ENCODE measurements around the gene APOL4.

APOL4 gene

DNA sequence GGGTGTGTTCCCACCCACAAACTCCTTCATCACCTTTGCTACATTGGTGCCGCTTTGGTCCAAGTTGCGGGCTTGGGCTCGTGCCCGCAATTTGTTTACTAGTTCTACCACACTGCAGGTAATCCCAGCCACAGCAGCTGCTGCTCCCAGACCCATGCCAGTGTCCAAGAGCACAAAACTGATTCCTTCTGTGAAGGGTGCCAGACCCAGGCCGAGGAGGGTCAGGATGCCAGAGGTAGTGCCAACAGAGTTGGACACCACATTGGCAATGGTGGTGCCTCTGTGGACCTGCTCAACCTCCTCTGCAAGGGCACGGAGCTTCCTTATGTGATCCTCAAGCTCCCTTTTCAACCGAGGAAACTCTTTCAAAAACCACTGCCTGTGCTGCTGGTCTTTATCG, 26.2 kb upstream of the APOL4 start:
- Histone ChIP-seq H3K4me1 (ENCODE audit: control insufficient read depth in 2 of 2, insufficient read depth in 1 of 2, low read depth in 1 of 2, low read length in 2 of 2) (peaks cover 0 to 3% of the 10 kb centered on the region in 2 donors), H2AFZ (ENCODE audit: low read length) (no peak overlapping the region), H2BK120ac (ENCODE audit: low read depth, low read length) (no peak overlapping the region), H3K27ac (replicated peaks; ENCODE audit: low read length) (no peak overlapping the region), H4K91ac (ENCODE audit: low read depth, low read length, poor library complexity) (no peak overlapping the region), H3K23ac (ENCODE audit: low read depth, low read length, poor library complexity) (no peak overlapping the region), H3K27me3 (ENCODE audit: control insufficient read depth in 3 of 3, insufficient read depth in 3 of 3, low read depth in 1 of 3, low read length in 3 of 3) (no peaks in the 10 kb centered on the region), H3K36me3 (replicated peaks in 1 of 2; ENCODE audit: control insufficient read depth in 2 of 2, insufficient read depth in 2 of 2, low read length in 2 of 2) (peaks cover 0 to 45% of the 10 kb centered on the region in 2 donors), H2BK5ac (ENCODE audit: low read length) (no peak overlapping the region), H3K14ac (ENCODE audit: low read length) (no peak overlapping the region), H2BK15ac (ENCODE audit: low read length) (no peak overlapping the region), H3K18ac (ENCODE audit: low read length) (no peak overlapping the region), H3K4me2 (ENCODE audit: insufficient read depth, low read length, poor library complexity, severe bottlenecking) (no peak overlapping the region), H2AK5ac (ENCODE audit: low read depth, low read length) (peak overlapping the region; percentile 6), H3K9me3 (replicated peaks in 1 of 2; ENCODE audit: control insufficient read depth in 2 of 2, insufficient read depth in 1 of 2, low read depth in 1 of 2, low read length in 2 of 2) (no peaks in the 10 kb centered on the region), H3K79me1 (ENCODE audit: low read depth, low read length) (no peaks in the 10 kb centered on the region), H3K4me3 (ENCODE audit: low read length in 2 of 2) (no peak overlapping the region), H2BK12ac (ENCODE audit: low read length) (peak overlapping the region; percentile 35), H3K9ac (ENCODE audit: low read depth, low read length, poor library complexity) (peak overlapping the region; percentile 38), H4K8ac (ENCODE audit: low read depth, low read length) (no peak overlapping the region), H3K4ac (ENCODE audit: low read length) (no peak overlapping the region)
- no CpG with 5 or more reads among the region's 8 CpGs for WGBS, 2 donors (ENCODE audit: extremely low coverage in 2 of 2, insufficient read length in 2 of 2, insufficient replicate concordance in 1 of 2)
- DNase-seq (ENCODE audit: low spot score) = no peak

DNA sequence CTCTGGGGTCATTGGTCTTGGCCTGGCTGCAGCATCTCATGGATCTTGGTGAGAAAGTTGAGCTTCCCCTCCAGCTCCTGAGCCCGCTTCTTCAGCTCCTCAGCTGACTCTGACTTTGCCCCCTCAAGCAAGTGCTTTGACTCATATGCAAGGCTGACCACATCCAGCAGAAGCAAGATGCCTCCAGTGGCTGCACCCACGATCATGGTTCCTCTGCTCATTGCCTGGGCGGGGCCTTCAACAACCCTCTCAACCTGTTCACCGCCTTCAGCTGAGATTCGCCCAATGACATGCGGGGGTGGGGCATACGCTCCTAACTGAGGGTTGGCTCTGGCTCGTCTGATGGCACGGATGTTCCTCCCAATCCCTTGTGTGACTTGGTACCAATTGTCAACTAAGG, 25.8 kb upstream of the APOL4 start:
- Histone ChIP-seq H2BK120ac (ENCODE audit: low read depth, low read length) (no peak overlapping the region), H2BK15ac (ENCODE audit: low read length) (no peak overlapping the region), H3K18ac (ENCODE audit: low read length) (no peak overlapping the region), H3K4me3 (ENCODE audit: low read length in 2 of 2) (peak overlapping the region in 1 of 2 donors; percentile 16), H3K9ac (ENCODE audit: low read depth, low read length, poor library complexity) (no peak overlapping the region), H3K23ac (ENCODE audit: low read depth, low read length, poor library complexity) (no peak overlapping the region), H3K79me1 (ENCODE audit: low read depth, low read length) (no peaks in the 10 kb centered on the region), H4K91ac (ENCODE audit: low read depth, low read length, poor library complexity) (no peak overlapping the region), H3K4me1 (ENCODE audit: control insufficient read depth in 2 of 2, insufficient read depth in 1 of 2, low read depth in 1 of 2, low read length in 2 of 2) (peaks cover 0 to 3% of the 10 kb centered on the region in 2 donors), H2AK5ac (ENCODE audit: low read depth, low read length) (no peak overlapping the region), H3K4me2 (ENCODE audit: insufficient read depth, low read length, poor library complexity, severe bottlenecking) (no peak overlapping the region), H3K9me3 (replicated peaks in 1 of 2; ENCODE audit: control insufficient read depth in 2 of 2, insufficient read depth in 1 of 2, low read depth in 1 of 2, low read length in 2 of 2) (no peaks in the 10 kb centered on the region), H3K14ac (ENCODE audit: low read length) (no peak overlapping the region), H3K4ac (ENCODE audit: low read length) (no peak overlapping the region), H3K27ac (replicated peaks; ENCODE audit: low read length) (no peak overlapping the region), H2BK12ac (ENCODE audit: low read length) (no peak overlapping the region), H3K36me3 (replicated peaks in 1 of 2; ENCODE audit: control insufficient read depth in 2 of 2, insufficient read depth in 2 of 2, low read length in 2 of 2) (peaks cover 0 to 41% of the 10 kb centered on the region in 2 donors), H3K27me3 (ENCODE audit: control insufficient read depth in 3 of 3, insufficient read depth in 3 of 3, low read depth in 1 of 3, low read length in 3 of 3) (no peaks in the 10 kb centered on the region), H2BK5ac (ENCODE audit: low read length) (no peak overlapping the region), H2AFZ (ENCODE audit: low read length) (no peak overlapping the region), H4K8ac (ENCODE audit: low read depth, low read length) (no peak overlapping the region)
- no peak for DNase-seq (ENCODE audit: low spot score)
- WGBS, 2 donors (ENCODE audit: extremely low coverage in 2 of 2, insufficient read length in 2 of 2, insufficient replicate concordance in 1 of 2) = no CpG with 5 or more reads among the region's 9 CpGs

DNA sequence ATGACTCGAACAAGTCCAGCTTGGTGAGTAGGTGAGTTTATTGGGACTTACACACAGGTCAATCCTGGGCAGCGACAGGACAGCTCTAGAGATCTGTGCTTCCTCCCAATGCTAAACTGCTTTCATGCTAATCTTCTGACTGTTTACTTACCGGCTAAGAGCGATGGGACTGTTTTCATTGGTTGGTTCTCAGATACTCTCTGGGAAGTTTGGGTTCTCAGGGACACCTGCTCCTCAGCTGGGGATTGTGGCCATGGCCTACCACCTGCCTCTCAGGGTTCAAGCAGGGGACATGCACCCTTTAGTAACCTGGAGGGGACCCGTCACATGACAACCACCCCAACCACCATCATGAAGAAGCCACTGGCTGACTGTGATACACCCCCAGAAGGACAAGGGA, 24.6 kb upstream of the APOL4 start:
- no peak overlapping the region for H3K14ac ChIP-seq (ENCODE audit: low read length)
- no peak overlapping the region for H3K4me2 ChIP-seq (ENCODE audit: insufficient read depth, low read length, poor library complexity, severe bottlenecking)
- no peak overlapping the region for H2AK5ac ChIP-seq (ENCODE audit: low read depth, low read length)
- peaks cover 3% of the 10 kb centered on the region in 2 donors for H3K4me1 ChIP-seq (ENCODE audit: control insufficient read depth in 2 of 2, insufficient read depth in 1 of 2, low read depth in 1 of 2, low read length in 2 of 2)
- no peak for DNase-seq (ENCODE audit: low spot score)
- no peak overlapping the region for H3K4me3 ChIP-seq (ENCODE audit: low read length in 2 of 2)
- no peak overlapping the region for H3K9ac ChIP-seq (ENCODE audit: low read depth, low read length, poor library complexity)
- no peak overlapping the region for H3K18ac ChIP-seq (ENCODE audit: low read length)
- H3K9me3 ChIP-seq (replicated peaks in 1 of 2; ENCODE audit: control insufficient read depth in 2 of 2, insufficient read depth in 1 of 2, low read depth in 1 of 2, low read length in 2 of 2) = no peaks in the 10 kb centered on the region
- no peak overlapping the region for H4K8ac ChIP-seq (ENCODE audit: low read depth, low read length)
- no peak overlapping the region for H2BK12ac ChIP-seq (ENCODE audit: low read length)
- no peak overlapping the region for H3K4ac ChIP-seq (ENCODE audit: low read length)
- H2BK120ac ChIP-seq (ENCODE audit: low read depth, low read length) = no peak overlapping the region
- H3K23ac ChIP-seq (ENCODE audit: low read depth, low read length, poor library complexity) = no peak overlapping the region
- H2AFZ ChIP-seq (ENCODE audit: low read length) = no peak overlapping the region
- H3K79me1 ChIP-seq (ENCODE audit: low read depth, low read length) = no peaks in the 10 kb centered on the region
- H2BK5ac ChIP-seq (ENCODE audit: low read length) = no peak overlapping the region
- no CpG with 5 or more reads among the region's 5 CpGs for WGBS, 2 donors (ENCODE audit: extremely low coverage in 2 of 2, insufficient read length in 2 of 2, insufficient replicate concordance in 1 of 2)
- H3K27me3 ChIP-seq (ENCODE audit: control insufficient read depth in 3 of 3, insufficient read depth in 3 of 3, low read depth in 1 of 3, low read length in 3 of 3) = no peaks in the 10 kb centered on the region
- H4K91ac ChIP-seq (ENCODE audit: low read depth, low read length, poor library complexity) = no peak overlapping the region
- no peak overlapping the region for H2BK15ac ChIP-seq (ENCODE audit: low read length)
- H3K36me3 ChIP-seq (replicated peaks in 1 of 2; ENCODE audit: control insufficient read depth in 2 of 2, insufficient read depth in 2 of 2, low read length in 2 of 2) = peaks cover 0 to 29% of the 10 kb centered on the region in 2 donors
- no peak overlapping the region for H3K27ac ChIP-seq (replicated peaks; ENCODE audit: low read length)

DNA sequence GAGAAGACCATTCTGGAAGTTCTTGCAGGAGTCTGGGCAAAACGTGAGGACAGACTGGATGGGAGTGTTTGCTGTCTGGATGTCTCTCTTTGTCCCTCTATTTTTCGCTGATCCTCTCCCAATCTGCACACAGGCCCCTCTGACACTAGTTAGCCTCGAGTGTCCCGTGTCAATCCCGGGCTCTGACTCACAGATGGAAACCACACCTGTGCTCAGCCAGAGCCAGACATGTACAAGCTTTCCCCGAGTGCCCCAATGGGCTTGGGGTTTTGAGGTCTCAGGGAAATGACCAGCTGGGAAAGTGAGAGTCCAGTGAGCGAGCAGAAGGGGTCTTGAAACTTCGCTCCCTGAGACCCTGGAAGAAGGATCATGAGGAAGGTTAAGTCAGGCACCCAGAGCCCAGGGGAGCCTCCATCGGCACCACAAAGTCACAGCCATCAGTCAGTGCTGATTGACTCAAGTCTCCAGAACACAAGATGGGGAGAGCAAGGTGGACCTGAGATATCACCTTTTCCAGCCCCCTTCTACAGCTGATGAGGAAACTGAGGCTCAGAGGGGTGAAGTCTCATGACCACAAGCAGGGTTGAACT, 23.8 kb upstream of the APOL4 start:
- H3K9ac ChIP-seq (ENCODE audit: low read depth, low read length, poor library complexity) = no peak overlapping the region
- H2BK5ac ChIP-seq (ENCODE audit: low read length) = no peak overlapping the region
- H3K27ac ChIP-seq (replicated peaks; ENCODE audit: low read length) = no peak overlapping the region
- no peak overlapping the region for H3K4me2 ChIP-seq (ENCODE audit: insufficient read depth, low read length, poor library complexity, severe bottlenecking)
- H4K91ac ChIP-seq (ENCODE audit: low read depth, low read length, poor library complexity) = no peak overlapping the region
- H3K4me1 ChIP-seq (ENCODE audit: control insufficient read depth in 2 of 2, insufficient read depth in 1 of 2, low read depth in 1 of 2, low read length in 2 of 2) = peaks cover 4 to 5% of the 10 kb centered on the region in 2 donors
- no peak overlapping the region for H2AFZ ChIP-seq (ENCODE audit: low read length)
- no peak overlapping the region for H3K23ac ChIP-seq (ENCODE audit: low read depth, low read length, poor library complexity)
- no peak overlapping the region for H3K14ac ChIP-seq (ENCODE audit: low read length)
- no peaks in the 10 kb centered on the region for H3K79me1 ChIP-seq (ENCODE audit: low read depth, low read length)
- H2BK12ac ChIP-seq (ENCODE audit: low read length) = no peak overlapping the region
- peaks cover 0 to 22% of the 10 kb centered on the region in 2 donors for H3K36me3 ChIP-seq (replicated peaks in 1 of 2; ENCODE audit: control insufficient read depth in 2 of 2, insufficient read depth in 2 of 2, low read length in 2 of 2)
- no peaks in the 10 kb centered on the region for H3K27me3 ChIP-seq (ENCODE audit: control insufficient read depth in 3 of 3, insufficient read depth in 3 of 3, low read depth in 1 of 3, low read length in 3 of 3)
- no peak overlapping the region for H2BK15ac ChIP-seq (ENCODE audit: low read length)
- H2BK120ac ChIP-seq (ENCODE audit: low read depth, low read length) = no peak overlapping the region
- H3K4me3 ChIP-seq (ENCODE audit: low read length in 2 of 2) = no peak overlapping the region
- no peaks in the 10 kb centered on the region for H3K9me3 ChIP-seq (replicated peaks in 1 of 2; ENCODE audit: control insufficient read depth in 2 of 2, insufficient read depth in 1 of 2, low read depth in 1 of 2, low read length in 2 of 2)
- no peak overlapping the region for H2AK5ac ChIP-seq (ENCODE audit: low read depth, low read length)
- no peak for DNase-seq (ENCODE audit: low spot score)
- WGBS, 2 donors (ENCODE audit: extremely low coverage in 2 of 2, insufficient read length in 2 of 2, insufficient replicate concordance in 1 of 2) = no CpG with 5 or more reads among the region's 9 CpGs
- H3K18ac ChIP-seq (ENCODE audit: low read length) = no peak overlapping the region
- H4K8ac ChIP-seq (ENCODE audit: low read depth, low read length) = no peak overlapping the region
- H3K4ac ChIP-seq (ENCODE audit: low read length) = no peak overlapping the region
